IMR-90 (cell line): Measurements from ENCODE around the gene CALHM1. TPM values are rescaled to one million over a fixed set of nuclear protein-coding genes. Genes with fewer than 3 reads are reported as not detected.

Source experiments
- ATAC-seq: fragments of 200-7000 bp; cut with Tn5 transposase; 2 replicates; pipeline ENCODE4 v1.9.1; 2020; ENCODE audit warnings: low read depth, mild to moderate bottlenecking, moderate library complexity
- BruUV-seq: library from RNA; stranded (reverse); fragments of 400-500 nt; replicated peaks from 2 replicates; lab custom pipeline; 2021; lab: Mats Ljungman, UMichigan
- CTCF ChIA-PET: fragments of 300-600 bp; formaldehyde crosslinking; extraction: SDS; loops from one replicate; lab custom pipeline; 2021; ENCODE audit warnings: antibody characterized with exemption; lab: Yijun Ruan, JAX
- POLR2A ChIA-PET: fragments of 300-600 bp; sonication (Branson Sonifier 250); formaldehyde crosslinking; loops from one replicate; lab custom pipeline; 2022; ENCODE audit warnings: antibody characterized with exemption; ENCODE audit not compliant: unreplicated experiment; lab: Charles Lee
- DNase-seq: peaks from one replicate; pipeline ENCODE4 v3.0.0; 2013
- H2AFZ ChIP-seq: replicated peaks from 2 replicates; pipeline ENCODE3; 2013; ENCODE audit warnings: low read length, mild to moderate bottlenecking; ENCODE audit not compliant: poor library complexity
- H2AK5ac ChIP-seq: 2 replicates; pipeline ENCODE4 v1.6.1; 2013; ENCODE audit warnings: low read depth, low read length, inconsistent platforms
- H2AK9ac ChIP-seq: replicated peaks from 2 replicates; pipeline ENCODE3; 2013; ENCODE audit warnings: mild to moderate bottlenecking, low read depth, low read length, moderate library complexity; ENCODE audit not compliant: poor library complexity
- H2BK120ac ChIP-seq: 2 replicates; pipeline ENCODE4 v1.6.1; 2013; ENCODE audit warnings: low read depth, low read length, inconsistent platforms
- H2BK15ac ChIP-seq: 3 replicates; pipeline ENCODE4 v1.6.1; 2013; ENCODE audit warnings: low read depth, low read length, inconsistent platforms
- H2BK20ac ChIP-seq: 2 replicates; pipeline ENCODE4 v1.6.1; 2013; ENCODE audit warnings: low read depth, mild to moderate bottlenecking, inconsistent platforms, low read length, moderate library complexity
- H2BK5ac ChIP-seq: 2 replicates; pipeline ENCODE4 v1.6.1; 2013; ENCODE audit warnings: mild to moderate bottlenecking, low read depth, low read length, inconsistent platforms; ENCODE audit not compliant: poor library complexity, severe bottlenecking
- H3K14ac ChIP-seq: replicated peaks from 2 replicates; pipeline ENCODE4 v1.6.1; 2013; ENCODE audit warnings: low read depth, low read length, inconsistent platforms
- H3K18ac ChIP-seq: 2 replicates; pipeline ENCODE4 v1.6.1; 2013; ENCODE audit warnings: low read depth, low read length, control low read depth
- H3K23ac ChIP-seq: 2 replicates; pipeline ENCODE4 v1.6.1; 2013; ENCODE audit warnings: low read depth, low read length, inconsistent platforms
- H3K27ac ChIP-seq: 2 replicates; pipeline ENCODE4 v1.5.1; 2013; ENCODE audit warnings: mild to moderate bottlenecking, control low read depth, low read length; ENCODE audit not compliant: insufficient read depth
- H3K27me3 ChIP-seq: 2 replicates; pipeline ENCODE4 v1.6.1; 2013; ENCODE audit warnings: low read length; ENCODE audit not compliant: control insufficient read depth, insufficient read depth
- H3K36me3 ChIP-seq: 2 replicates; pipeline ENCODE4 v1.6.1; 2013; ENCODE audit warnings: low read length, mixed read lengths; ENCODE audit not compliant: control insufficient read depth, insufficient read depth
- H3K4ac ChIP-seq: 2 replicates; pipeline ENCODE4 v1.6.1; 2013; ENCODE audit warnings: low read depth, low read length, inconsistent platforms
- H3K4me1 ChIP-seq: 2 replicates; pipeline ENCODE4 v1.6.1; 2013; ENCODE audit warnings: low read length, mixed read lengths; ENCODE audit not compliant: control insufficient read depth, insufficient read depth
- H3K4me2 ChIP-seq: 2 replicates; pipeline ENCODE4 v1.6.1; 2013; ENCODE audit warnings: low read depth, mild to moderate bottlenecking, control low read depth, low read length, moderate library complexity
- H3K4me3 ChIP-seq: 2 replicates; pipeline ENCODE4 v1.5.1; 2013; ENCODE audit warnings: low read depth, mild to moderate bottlenecking, control low read depth, low read length, moderate library complexity; ENCODE audit not compliant: insufficient read depth
- H3K56ac ChIP-seq: 2 replicates; pipeline ENCODE4 v1.6.1; 2013; ENCODE audit warnings: low read length, inconsistent platforms; ENCODE audit not compliant: insufficient read depth; ENCODE audit errors: extremely low read depth
- H3K79me1 ChIP-seq, 2 experiments: 2 replicates each; pipeline ENCODE4 v1.6.1; 2013; ENCODE audit warnings: low read length in 2 of 2, inconsistent platforms in 1 of 2, low read depth in 1 of 2
- H3K9ac ChIP-seq: 2 replicates; pipeline ENCODE4 v1.6.1; 2013; ENCODE audit warnings: low read depth, low read length, control low read depth
- H3K9me1 ChIP-seq: 2 replicates; pipeline ENCODE4 v1.6.1; 2013; ENCODE audit warnings: low read length, inconsistent platforms; ENCODE audit not compliant: insufficient read depth
- H3K9me3 ChIP-seq: 2 replicates; pipeline ENCODE4 v1.6.1; 2013; ENCODE audit warnings: low read length; ENCODE audit not compliant: control insufficient read depth, insufficient read depth
- H4K20me1 ChIP-seq: 2 replicates; pipeline ENCODE4 v1.6.1; 2013; ENCODE audit warnings: low read length, inconsistent platforms; ENCODE audit not compliant: insufficient read depth
- H4K5ac ChIP-seq: 2 replicates; pipeline ENCODE4 v1.6.1; 2013; ENCODE audit warnings: mild to moderate bottlenecking, low read depth, low read length, control low read depth
- H4K8ac ChIP-seq, 2 experiments: 2 replicates each; pipeline ENCODE4 v1.6.1; 2013; ENCODE audit warnings: low read depth in 2 of 2, low read length in 2 of 2, control low read depth in 1 of 2, inconsistent platforms in 1 of 2
- H4K91ac ChIP-seq: 2 replicates; pipeline ENCODE4 v1.6.1; 2013; ENCODE audit warnings: low read depth, low read length, inconsistent platforms; ENCODE audit not compliant: insufficient read depth
- CEBPB ChIP-seq: IDR thresholded peaks from 2 replicates; pipeline ENCODE4 v1.6.1; 2012; ENCODE audit warnings: low read depth, low read length, improper control_type of control experiment
- CHD1 ChIP-seq: IDR thresholded peaks from 2 replicates; pipeline ENCODE4 v1.6.1; 2012; ENCODE audit warnings: low read depth, low read length, improper control_type of control experiment
- MAFK ChIP-seq: IDR thresholded peaks from 2 replicates; pipeline ENCODE4 v1.6.1; 2012; ENCODE audit warnings: low read depth, low read length, improper control_type of control experiment
- MXI1 ChIP-seq: IDR thresholded peaks from 2 replicates; pipeline ENCODE4 v1.6.1; 2012; ENCODE audit warnings: low read depth, mild to moderate bottlenecking, low read length, moderate library complexity, borderline replicate concordance
- NFE2L2 ChIP-seq: fragments of 150-350 bp; IDR thresholded peaks from 2 replicates; pipeline ENCODE4 v1.6.1; 2016; ENCODE audit warnings: low read depth, mild to moderate bottlenecking, low read length
- RAD21 ChIP-seq: IDR thresholded peaks from 2 replicates; pipeline ENCODE4 v1.6.1; 2012; ENCODE audit warnings: low read length, improper control_type of control experiment
- USF2 ChIP-seq: fragments of 150-350 bp; IDR thresholded peaks from 2 replicates; pipeline ENCODE4 v1.6.1; 2017; ENCODE audit warnings: mild to moderate bottlenecking, antibody characterized with exemption, low read length, low read depth
- WGBS, 2 experiments: methylation state at CpG; one replicate each; pipeline versions ENCODE4 v1.1.5 to v1.1.7; 2013; ENCODE audit warnings: missing lambda C conversion rate in 2 of 2; ENCODE audit not compliant: insufficient read length in 1 of 2; ENCODE audit errors: extremely low coverage in 2 of 2; 5-methylcytosine and 5-hydroxymethylcytosine counted together
- dilution Hi-C: fragments of 300-500 bp; cut with HindIII; formaldehyde crosslinking; loops from one replicate; pipeline ENCODE4 v1.14.3; 2018; ENCODE audit warnings: low sequenced_read_pairs; ENCODE audit not compliant: unreplicated experiment
- in situ Hi-C: fragments of 300-500 bp; cut with MboI; formaldehyde crosslinking; loops from 3 replicates; pipeline ENCODE4 v1.14.3; 2019; ENCODE audit warnings: low sequenced_read_pairs, inconsistent platforms, mixed read lengths
- intact Hi-C: fragments of 100-400 bp; cut with micrococcal nuclease; formaldehyde crosslinking; loops from 2 replicates; pipeline ENCODE4 v1.10.0; 2022
- polyA plus RNA-seq, 3 experiments: library from polyadenylated mRNA; depleted of rRNA; stranded (reverse); fragments of >200 nt; gene quantifications; 2 replicates each; pipeline ENCODE4 v1.2.3, GENCODE V29; 2012; ENCODE audit warnings: low replicate concordance in 1 of 3
- total RNA-seq: library from RNA; depleted of rRNA; stranded (reverse); fragments of >200 nt; gene quantifications from 2 replicates; pipeline ENCODE4 v1.2.3, GENCODE V29; 2012

The CALHM1 gene
- total and polyA plus RNA-seq, 2 of the 4 experiments (the other 2 are of a cell fraction) = not detected

GRCh38 chr10:103442031-103442461 is 16.7 kb downstream of the CALHM1 start:
- no peak overlapping the region for H4K8ac ChIP-seq
- H3K9ac ChIP-seq = no peak overlapping the region
- 87% methylated on average over 10 of the region's 13 CpGs; no CpG with 5 or more reads in 1 of the 2 experiments for WGBS, 2 experiments
- no peak overlapping the region for H2BK15ac ChIP-seq
- dilution Hi-C loops (no loop called here), intact Hi-C loops (no loop called here), in situ Hi-C loops (no loop called here)
- POLR2A ChIA-PET = interaction anchor here (0.6 kb wide), 1 partner anchor 899 kb away, joined by 3 read pairs; no protein-coding TSS in a partner anchor
- H3K18ac ChIP-seq = no peak overlapping the region
- H3K23ac ChIP-seq = no peak overlapping the region
- H4K91ac ChIP-seq = no peak overlapping the region
- no TSS peak for BruUV-seq
- no peak overlapping the region for H2BK5ac ChIP-seq
- H2BK20ac ChIP-seq = no peak overlapping the region
- H3K4ac ChIP-seq = no peak overlapping the region
- H3K14ac ChIP-seq = no peak overlapping the region
- H3K9me1 ChIP-seq = peaks cover 2% of the 10 kb centered on the region; the same call in 1 of the 2 replicates
- no peak for TF ChIP-seq MAFK
- TF ChIP-seq CHD1 = no peak
- TF ChIP-seq MXI1 = no peak
- no peak for TF ChIP-seq RAD21
- TF ChIP-seq CEBPB = no peak
- TF ChIP-seq USF2 = 0 out of 2 replicates have a peak, but pooled peaks have one; percentile 8
- TF ChIP-seq NFE2L2 = no peak
- H2AK5ac ChIP-seq = no peak overlapping the region
- H3K27me3 ChIP-seq = no peaks in the 10 kb centered on the region
- H3K9me3 ChIP-seq = no peaks in the 10 kb centered on the region
- H3K56ac ChIP-seq = no peak overlapping the region
- H2AFZ ChIP-seq = no peak overlapping the region
- CTCF ChIA-PET = no interaction called here
- peaks cover 78% of the 10 kb centered on the region for H3K36me3 ChIP-seq
- H3K79me1 ChIP-seq = peaks cover 0 to under 1% of the 10 kb centered on the region in 2 experiments; a peak in 1 of 4 replicates
- H4K20me1 ChIP-seq = 0 out of 2 replicates have a peak, but pooled peaks cover 4% of the 10 kb centered on the region
- H3K4me2 ChIP-seq = no peak overlapping the region
- no peak overlapping the region for H3K4me3 ChIP-seq
- DNase-seq (peak; percentile 55), ATAC-seq (peak; percentile 60)
- H2AK9ac ChIP-seq = no peak overlapping the region
- H4K5ac ChIP-seq = no peak overlapping the region
- no peaks in the 10 kb centered on the region; the same call in 1 of the 2 replicates for H3K4me1 ChIP-seq
- no peak overlapping the region for H3K27ac ChIP-seq
- H2BK120ac ChIP-seq = no peak overlapping the region
